VCaP (cell line): ENCODE results near the gene DHCR24.

ENCODE experiments used
- H3K27ac ChIP-seq: fragments of 450-650 bp; 2 replicates; pipeline ENCODE4 v1.5.1; 2017
- CTCF ChIP-seq: fragments of 450-650 bp; conservative IDR thresholded peaks from 2 replicates; pipeline ENCODE4 v1.5.1; 2017; ENCODE audit warnings: mild to moderate bottlenecking, moderate library complexity

The DHCR24 gene

GRCh38 chr1:54825696-54826095, 61.3 kb downstream of the DHCR24 start:
- TF ChIP-seq CTCF, result no peak
- H3K27ac ChIP-seq, result no peak overlapping the region

- no peak for TF ChIP-seq CTCF
- H3K27ac ChIP-seq, result no peak overlapping the region
These were observed 63.3 kb downstream of the DHCR24 start for GRCh38 chr1:54823670-54824069.

- H3K27ac ChIP-seq, result no peak overlapping the region
- TF ChIP-seq CTCF, result no peak
These were observed 67.3 kb downstream of the DHCR24 start for GRCh38 chr1:54819733-54820132.

GRCh38 chr1:54819195-54819536, 67.8 kb downstream of the DHCR24 start:
- H3K27ac ChIP-seq, result no peak overlapping the region
- no peak for TF ChIP-seq CTCF

GRCh38 chr1:54818461-54819194, 68.4 kb downstream of the DHCR24 start:
- H3K27ac ChIP-seq, result no peak overlapping the region
- no peak for TF ChIP-seq CTCF

- TF ChIP-seq CTCF, result no peak
These were observed 70.0 kb downstream of the DHCR24 start for GRCh38 chr1:54816951-54817350.

GRCh38 chr1:54816130-54816529, 70.9 kb downstream of the DHCR24 start:
- no peak for TF ChIP-seq CTCF
- no peak overlapping the region for H3K27ac ChIP-seq

More at GRCh38 chr1:54816951-54817350, 70.0 kb downstream of the DHCR24 start:
- H3K27ac ChIP-seq, result no peak overlapping the region
